NCI-H1092 treated with DMSO at 0.1 percent for 48 hours (cell line): ENCODE data around the gene PXYLP1.
"Not testable (repeated sequence)": the region's sequence is repeated elsewhere in the genome, so short reads cannot be mapped to it uniquely, and the experiment has no call there.

Source experiments
- DNase-seq: peaks from one replicate; lab custom pipeline; 2025; lab: John Stamatoyannopoulos, UW

Gene PXYLP1, protein sequence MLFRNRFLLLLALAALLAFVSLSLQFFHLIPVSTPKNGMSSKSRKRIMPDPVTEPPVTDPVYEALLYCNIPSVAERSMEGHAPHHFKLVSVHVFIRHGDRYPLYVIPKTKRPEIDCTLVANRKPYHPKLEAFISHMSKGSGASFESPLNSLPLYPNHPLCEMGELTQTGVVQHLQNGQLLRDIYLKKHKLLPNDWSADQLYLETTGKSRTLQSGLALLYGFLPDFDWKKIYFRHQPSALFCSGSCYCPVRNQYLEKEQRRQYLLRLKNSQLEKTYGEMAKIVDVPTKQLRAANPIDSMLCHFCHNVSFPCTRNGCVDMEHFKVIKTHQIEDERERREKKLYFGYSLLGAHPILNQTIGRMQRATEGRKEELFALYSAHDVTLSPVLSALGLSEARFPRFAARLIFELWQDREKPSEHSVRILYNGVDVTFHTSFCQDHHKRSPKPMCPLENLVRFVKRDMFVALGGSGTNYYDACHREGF

DNA sequence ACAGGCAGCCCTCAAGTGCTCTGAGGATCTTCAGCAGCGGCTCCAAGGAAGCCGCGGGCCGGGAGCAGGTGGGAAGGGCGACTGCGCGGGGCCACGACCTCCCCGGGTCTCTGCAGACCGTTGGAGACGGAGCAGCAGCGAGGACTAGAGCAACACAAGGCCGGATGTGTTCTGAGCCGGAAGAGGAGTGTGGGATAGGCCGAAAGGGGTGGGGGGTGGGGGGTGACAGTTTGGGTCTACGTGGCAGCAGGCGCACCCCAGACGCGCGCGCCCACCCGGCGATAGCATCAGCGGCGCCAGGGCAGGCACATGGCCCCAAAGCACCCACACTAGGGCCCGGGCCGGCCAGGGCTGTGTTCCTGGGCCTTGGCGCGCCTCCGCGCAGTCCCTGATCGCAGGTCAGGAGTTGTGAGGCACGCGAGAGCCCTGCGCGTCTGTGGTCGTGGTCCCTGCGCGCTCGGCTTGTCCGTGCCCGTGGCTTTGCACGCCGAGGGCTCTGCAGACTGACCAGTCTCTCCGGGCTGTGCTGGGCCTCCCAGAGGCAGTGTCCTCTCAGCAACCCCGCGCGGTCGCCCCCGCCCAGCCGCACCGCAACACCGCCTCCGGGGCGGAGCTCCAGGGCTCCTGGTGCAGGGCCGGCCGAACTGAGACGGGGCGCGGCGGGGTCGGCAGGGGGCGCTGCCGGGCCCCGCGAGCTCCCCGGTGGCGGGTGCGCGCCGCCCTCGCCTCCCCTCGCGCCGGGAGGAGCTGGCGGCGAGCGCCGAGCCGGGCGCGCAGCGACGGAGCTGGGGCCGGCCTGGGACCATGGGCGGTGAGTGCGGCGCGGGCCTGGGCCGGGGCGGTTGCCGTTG is at the start of gene PXYLP1:
TSS of gene PXYLP1 (plus strand) at position 725 of the 851 bp plus-strand sequence. CDS start 28,351 bp downstream, outside the sequence.
- peak; percentile 84 for DNase-seq

DNA sequence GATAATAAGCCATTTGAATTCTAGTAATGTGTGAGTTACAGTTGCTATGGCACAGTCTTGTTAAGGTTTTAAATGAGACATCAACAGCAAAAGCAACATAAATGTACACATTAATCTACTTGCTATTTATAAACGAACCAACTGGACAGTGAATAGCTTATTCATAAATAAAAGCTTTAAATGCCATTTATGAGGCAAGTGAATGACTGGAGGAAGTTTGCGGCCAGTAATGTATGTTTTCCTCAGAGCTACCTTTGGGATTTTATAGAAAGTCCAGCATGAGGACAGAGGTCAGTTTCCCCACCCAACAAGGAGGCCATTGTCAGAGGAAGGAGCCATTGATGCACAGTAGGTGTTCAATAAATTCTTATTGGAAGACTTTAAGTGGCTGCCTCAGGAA is 48.0 kb upstream of the PXYLP1 start:
- no peak for DNase-seq

DNA sequence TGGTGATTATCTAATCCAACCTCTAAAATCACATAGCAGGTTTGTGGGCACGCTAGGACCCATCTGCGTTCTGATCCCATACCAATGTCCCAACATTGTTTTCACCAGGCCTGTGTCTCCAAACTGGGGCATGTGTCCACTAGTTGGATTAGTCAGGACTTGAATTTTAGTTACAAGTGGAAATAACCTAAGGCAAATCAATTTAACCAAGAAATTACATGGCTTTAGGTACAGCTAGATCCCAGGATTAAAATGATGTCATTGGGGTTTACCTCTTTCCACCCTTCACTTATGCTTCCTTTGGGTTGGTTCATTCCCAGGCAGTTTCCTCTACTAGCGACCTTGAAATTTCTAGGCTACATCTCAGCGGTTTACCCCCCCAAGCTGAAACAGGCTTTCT is 47.2 kb upstream of the PXYLP1 start:
- DNase-seq: no peak

DNA sequence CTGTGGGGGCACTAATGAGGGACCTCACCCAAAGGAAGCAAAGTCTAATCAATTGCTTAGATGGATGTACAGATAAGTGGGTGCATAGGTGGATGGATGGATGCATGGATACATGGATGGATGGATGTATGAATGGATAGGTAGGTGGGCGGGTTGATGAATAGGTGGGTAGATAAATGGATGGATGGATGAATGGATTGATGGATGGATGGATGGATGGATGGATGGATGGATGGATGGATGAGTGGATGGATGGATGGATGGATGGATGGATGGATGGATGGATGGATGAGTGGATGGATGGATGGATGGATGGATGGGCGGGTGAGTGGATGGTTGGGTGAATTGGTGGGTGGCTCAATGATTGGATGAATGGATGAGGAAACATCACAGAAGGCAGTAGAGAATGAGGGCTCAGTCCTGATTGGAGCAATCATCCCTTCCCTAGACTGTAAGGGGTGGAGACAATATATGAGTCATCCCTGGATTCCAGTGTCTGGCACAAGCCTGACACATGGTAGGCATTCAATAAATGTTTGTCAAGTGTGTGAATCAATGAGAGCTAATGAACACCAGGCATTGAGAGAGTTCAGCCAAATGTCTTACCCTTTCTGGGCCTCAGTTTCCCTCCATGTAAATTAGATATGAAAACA is 40.4 kb upstream of the PXYLP1 start:
- no peak for DNase-seq

DNA sequence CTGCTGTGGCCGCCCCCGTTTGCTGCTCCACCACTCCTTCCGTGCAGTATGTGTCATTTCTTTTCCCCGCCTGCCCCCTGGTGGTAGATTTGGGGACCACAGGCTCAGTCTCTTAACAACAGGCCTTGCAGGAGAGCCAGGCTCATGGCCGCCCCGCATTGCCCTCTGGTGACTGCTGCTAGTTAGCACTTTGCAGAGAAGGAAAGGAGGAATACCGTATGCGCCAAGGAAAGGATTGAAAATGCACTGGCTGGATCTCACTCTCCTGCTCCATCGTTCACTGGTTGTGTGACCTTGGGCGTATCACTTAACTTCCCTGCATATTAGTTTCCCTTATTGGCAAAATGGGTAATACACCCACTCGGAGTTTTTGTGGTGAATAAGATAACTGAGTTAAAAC is 39.3 kb upstream of the PXYLP1 start:
- DNase-seq: peak; percentile 95

DNA sequence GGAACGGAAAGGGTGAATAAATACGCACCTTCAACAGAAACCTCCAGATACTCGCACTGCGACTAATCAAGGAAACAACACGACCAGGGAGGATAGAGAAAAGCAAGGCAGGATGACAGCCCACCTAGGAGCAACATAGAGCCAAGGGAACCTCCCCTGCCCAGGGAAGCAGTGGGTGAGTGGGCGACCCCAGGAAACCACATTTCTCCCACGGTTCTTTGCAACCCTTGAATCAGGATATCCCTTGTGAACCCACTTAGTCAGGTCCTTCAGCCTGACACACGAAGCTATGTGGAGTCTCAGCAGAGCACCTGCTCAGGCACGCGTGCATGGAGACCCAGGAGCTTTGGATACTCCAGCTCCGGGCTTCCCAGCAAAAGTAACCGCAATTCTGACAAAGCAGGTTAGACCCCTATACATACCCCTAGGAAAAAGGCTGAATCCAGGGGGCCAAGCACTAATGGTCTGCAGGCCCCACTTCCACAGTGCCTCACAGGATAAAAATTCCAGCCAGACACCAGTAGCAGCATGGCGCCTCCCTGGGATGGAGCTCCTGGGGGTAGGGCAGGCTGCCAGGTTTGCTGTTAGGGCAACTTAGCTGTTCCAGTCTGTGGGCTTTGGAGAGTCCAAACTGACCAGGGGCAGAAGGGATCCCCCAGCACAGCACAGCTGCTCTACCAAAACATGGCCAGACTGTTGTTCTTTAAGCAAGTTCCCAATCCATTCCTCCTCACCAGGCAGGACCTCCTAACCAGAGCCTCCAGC is 38.4 kb upstream of the PXYLP1 start:
- no peak for DNase-seq

DNA sequence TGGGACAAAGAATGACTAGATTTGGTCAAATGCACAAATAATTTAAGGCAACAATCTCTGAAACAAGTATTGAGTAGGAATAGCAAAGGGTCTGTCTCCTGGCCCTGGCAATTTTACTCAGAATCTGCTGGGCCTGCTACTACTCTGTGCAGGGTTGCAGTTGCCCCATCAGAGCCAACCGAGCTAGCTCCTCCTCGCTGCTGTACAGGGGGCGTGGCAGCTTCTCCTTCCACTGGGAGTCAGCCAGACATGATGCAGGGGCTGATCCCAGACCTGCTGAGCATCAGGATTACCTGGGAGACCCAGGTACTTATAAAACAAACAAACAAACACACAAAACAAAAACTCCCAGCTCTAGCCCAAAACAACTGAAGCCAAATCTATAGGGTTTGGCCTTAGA is 30.5 kb upstream of the PXYLP1 start:
- no peak for DNase-seq

DNA sequence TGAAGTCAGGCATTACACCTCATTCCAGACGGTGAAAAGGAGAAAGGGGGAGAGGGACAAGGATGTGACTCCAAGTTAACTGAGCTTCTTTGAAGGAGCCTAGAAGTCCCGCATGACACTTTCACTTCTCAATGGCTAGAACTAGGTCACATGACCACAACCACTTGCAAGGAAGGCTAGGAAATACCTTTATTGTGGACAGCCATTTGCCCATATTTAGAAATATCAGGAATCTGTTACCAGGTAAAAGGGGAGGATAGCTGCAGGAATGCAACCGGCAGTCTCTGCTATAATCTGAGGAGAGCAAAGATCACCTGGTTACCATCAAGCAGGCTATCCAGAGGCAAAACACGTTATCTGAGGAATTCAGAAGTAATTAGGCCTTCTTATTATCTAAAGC is 28.9 kb upstream of the PXYLP1 start:
- no peak for DNase-seq

DNA sequence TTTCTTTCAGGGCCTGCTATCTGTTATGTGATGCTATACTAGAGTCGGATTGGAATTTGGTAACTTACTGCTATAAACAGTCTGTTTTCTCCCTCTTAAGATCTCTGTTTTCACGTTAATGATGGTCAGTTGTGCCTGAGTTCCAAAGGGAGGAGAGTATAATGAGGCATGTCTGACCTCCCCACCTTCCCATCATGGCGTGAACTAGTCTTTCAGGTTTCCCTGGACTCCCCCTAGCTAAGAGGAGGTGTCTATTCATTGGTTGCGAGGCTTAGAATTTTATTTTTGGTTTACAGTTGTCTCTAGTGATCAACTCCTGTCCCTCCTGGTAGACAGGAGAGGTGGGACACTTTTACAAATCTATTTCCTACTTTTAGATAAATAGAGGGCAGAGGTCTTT is 27.8 kb upstream of the PXYLP1 start:
- DNase-seq: no peak

DNA sequence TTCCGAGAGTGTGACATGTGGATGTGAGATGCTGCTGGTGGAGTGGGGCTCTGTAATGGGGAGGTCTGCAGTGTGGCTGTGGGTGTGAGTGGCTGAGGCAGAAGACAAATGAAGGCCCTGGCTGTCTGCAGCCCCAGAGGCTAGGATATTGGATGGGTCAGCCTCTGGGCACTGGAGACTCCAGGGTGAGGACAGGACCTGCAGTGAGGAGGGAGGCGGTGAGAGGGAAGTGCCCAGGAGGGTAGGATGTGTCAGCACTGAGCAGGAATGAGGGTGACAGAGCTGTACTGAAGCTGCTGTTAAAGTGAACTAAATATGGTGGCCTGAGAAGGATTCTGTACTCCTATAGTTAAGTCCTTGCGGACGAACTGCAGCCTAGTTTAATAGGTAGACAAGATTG is 27.3 kb upstream of the PXYLP1 start:
- DNase-seq: no peak

DNA sequence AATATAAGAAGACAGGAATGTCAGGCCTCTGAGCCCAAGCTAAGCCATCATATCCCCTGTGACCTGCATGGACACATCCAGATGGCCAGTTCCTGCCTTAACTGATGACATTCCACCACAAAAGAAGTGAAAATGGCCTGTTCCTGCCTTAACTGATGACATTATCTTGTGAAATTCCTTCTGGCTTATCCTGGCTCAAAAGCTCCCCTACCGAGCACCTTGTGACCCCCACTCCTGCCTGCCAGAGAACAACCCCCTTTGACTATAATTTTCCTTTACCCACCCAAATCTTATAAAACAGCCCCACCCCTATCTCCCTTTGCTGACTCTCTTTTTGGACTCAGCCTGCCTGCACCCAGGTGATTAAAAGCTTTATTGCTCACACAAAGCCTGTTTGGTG is 20.3 kb upstream of the PXYLP1 start:
- DNase-seq: not testable (repeated sequence)

DNA sequence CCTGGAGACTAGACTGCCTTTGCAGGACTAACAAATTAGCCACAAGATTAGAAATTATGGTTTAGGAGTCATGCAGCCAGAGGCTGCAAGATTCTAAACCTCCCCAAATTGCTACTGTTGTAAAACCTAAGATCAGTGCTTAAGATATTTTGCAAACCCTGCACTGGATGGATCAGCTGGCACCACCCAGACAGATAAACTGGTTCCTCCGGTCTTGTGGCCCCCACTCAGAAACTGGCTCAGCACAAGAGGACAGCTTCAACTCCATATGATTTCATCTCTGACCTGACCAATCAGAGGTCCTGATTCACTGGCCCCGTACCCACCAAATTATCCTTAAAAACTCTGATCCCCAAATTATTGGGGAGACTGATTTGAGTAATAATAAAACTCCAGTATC is 19.5 kb upstream of the PXYLP1 start:
- DNase-seq: no peak

DNA sequence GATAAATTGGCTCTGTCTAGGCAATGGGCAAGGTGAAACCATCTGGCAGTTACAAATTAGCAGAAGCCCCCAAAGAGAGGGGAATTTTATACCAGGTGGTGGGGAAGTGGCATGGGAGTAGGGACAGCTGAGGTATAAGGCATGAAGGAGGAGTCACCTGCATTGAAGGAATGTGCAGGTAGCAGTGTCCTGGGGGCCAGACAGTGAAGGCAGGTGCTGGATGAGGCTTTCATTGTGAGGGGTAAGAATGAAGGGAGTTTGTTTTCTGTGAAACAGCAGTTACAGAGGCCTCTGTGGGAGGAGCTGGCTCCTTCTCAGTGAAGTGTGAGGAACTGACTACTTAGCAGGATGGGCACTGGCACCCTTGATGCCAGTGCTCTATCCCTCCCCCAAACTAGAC is 19.1 kb upstream of the PXYLP1 start:
- DNase-seq: no peak

DNA sequence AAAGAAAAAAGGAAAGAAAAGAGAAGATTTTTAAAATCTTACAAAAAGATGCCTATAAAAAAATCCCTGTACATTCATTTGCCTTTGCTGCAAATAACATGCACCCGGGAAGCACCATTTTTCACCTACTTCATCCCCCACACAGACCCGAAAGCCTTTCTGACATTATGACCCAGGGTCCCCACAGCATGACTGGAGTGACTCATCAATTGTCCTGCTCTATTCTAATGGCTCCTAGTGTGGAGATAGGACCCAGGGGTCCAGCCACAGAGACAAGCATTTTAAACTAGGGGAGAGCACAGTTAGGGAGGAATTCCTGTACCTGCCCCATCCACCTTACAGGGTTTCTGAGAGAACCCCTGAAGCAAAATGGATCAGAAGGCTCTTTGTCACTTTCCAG is 14.7 kb upstream of the PXYLP1 start:
- DNase-seq: no peak

DNA sequence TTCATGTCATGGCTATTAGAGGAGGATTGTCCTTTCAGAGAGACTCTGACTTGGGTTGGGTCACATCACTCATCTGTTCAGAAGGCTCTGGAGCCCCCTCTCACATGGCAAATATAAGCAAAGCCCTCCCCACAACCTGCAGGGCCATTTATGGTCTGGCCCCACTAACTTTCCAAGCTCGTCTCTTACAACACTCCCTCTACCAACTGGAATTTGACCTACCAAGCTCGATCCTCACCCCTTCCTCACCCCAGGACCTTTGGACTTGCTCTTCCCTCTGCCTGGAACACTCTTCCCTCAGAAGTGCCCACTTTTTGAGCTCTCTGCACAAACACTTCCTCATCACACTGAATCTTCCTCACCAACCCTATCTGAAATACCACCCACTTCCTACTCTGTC is 14.2 kb upstream of the PXYLP1 start:
- no peak for DNase-seq

DNA sequence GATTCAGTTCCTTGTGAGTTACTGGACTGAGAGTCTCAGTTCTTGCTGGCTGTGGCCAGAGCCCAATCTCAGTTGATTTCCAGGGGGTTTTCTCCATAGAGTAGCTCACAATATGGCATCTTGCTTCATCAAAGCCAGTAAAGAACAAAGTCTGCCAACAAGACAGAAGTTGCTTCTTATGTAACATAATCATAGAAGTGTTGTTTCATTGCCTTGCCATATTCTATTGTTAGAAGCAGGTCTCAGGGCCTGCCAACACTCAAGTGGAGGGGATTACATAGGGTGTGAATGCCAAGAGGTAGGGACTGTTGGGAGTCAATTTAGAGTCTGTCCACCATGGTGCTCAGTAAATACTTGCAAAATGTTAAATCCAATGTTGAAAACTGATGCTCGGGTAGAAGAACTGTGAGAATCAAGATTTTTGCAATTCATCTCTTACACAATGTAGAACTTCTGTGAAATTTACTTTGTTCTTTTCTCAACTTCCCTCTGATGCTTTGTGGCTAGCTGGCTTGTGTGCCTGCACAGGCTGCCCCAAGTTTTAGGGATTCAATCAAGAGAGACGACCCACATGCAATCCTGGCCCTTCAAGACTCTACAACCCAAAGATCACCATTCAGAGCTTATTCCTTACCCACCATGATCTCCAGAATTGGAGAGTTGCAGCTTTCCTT is 13.3 kb upstream of the PXYLP1 start:
- no peak for DNase-seq

DNA sequence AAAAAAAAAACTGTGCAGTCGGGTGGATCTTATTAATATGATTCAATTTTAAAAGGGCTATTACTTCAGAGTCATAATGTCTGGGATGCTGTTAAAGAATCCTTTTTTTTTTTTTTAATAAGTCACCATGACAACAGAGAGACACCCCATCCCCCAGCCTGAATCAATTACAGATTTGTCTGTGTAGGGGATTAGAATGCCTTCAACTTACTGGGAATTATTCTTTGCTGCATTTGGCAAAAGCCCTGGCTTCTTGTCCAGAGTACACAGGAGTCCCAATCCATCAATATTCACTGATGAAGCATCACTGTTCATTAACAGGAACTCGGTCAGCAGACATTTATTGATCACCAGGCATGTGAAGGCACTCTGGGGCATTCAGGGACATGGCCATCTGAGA is 12.7 kb upstream of the PXYLP1 start:
- DNase-seq: no peak

DNA sequence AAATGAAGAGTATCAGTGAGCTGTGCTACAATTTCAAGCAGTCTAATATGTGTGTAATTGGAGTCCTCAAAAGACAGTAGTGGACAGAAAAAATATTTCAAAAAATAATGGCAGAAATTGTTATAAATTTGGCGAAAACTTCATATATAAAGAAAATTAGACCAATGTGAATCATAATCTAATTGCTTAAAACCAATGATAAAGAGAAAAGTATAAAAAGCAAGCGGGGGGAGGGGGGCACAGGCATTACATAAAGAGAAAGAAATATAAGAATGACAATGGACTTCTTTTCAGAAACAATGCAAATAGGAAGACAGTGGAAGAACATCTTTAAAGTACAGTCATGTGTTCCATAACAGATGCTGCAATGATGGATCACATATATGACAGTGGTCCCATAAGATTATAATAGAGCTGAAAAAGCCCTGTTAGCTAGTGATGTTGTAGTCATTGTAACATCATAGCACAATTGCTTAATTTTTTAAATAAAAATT is 7.9 kb upstream of the PXYLP1 start:
- DNase-seq: no peak

DNA sequence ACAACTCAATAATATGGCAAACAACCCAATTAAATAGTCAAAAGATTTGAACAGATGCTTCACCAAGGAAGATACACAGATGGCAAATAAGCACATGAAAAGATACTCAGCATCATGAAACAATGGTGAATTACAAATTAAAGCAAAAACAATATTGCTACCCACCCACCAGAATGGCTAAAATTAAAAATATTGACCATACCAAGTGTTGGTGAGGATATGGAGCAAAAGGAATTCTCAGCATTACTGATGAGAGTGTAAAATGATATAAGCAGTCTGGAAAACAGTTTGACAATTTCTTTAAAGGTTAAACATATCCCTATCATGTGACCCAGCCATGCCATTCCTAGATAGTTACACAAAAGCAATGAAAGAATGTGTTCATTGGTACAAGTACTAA is 5.7 kb upstream of the PXYLP1 start:
- no peak for DNase-seq

DNA sequence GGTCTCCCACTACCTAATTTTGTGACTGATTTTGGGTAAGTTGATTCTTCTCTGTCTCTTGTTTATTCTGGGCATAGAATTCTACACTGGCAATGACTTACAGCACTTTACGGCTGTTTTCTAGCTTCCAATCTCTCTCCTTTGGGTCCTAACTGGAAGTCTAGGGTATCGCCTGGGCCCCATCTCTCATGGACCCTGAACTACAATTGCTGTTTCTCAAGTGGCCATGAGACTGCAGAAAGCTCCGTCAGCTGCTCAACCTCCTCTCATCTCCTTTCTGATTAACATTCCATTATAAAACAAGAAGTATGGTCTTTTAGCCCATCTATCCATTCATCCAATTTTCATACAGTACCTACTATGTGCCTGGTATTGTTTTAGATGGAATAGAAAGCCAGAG is 4.4 kb upstream of the PXYLP1 start:
- DNase-seq: no peak

DNA sequence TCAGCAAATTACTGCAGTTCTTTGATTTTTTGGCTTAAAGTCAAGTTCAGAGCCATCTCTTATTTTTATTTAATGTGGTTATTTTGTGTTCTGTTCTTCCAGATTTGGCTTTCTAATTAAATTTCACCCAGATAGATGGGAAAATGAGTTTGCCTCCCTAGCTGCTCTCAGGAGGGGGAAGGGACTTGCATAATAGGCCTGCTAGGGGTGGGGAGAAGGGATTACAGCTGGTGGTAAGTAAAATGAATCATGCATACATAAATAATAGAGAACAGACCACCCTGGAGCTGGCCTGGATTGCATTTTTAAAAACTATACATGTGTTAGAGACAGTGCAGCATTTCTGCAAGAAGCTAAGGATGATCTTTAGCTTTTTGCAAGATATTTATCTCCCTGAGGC is 3.9 kb upstream of the PXYLP1 start:
- DNase-seq: peak; percentile 23
